IMR-90 (cell line): ENCODE data around the gene MRPL10. TPM values are rescaled to one million over a fixed set of nuclear protein-coding genes. Genes with fewer than 3 reads are reported as not detected.

Experiments used
- ATAC-seq: fragments of 200-7000 bp; cut with Tn5 transposase; 2 replicates; pipeline ENCODE4 v1.9.1; 2020; ENCODE audit warnings: low read depth, mild to moderate bottlenecking, moderate library complexity
- BruUV-seq: library from RNA; stranded (reverse); fragments of 400-500 nt; replicated peaks from 2 replicates; lab custom pipeline; 2021; lab: Mats Ljungman, UMichigan
- CTCF ChIA-PET: fragments of 300-600 bp; formaldehyde crosslinking; extraction: SDS; loops from one replicate; lab custom pipeline; 2021; ENCODE audit warnings: antibody characterized with exemption; lab: Yijun Ruan, JAX
- POLR2A ChIA-PET: fragments of 300-600 bp; sonication (Branson Sonifier 250); formaldehyde crosslinking; loops from one replicate; lab custom pipeline; 2022; ENCODE audit warnings: antibody characterized with exemption; ENCODE audit not compliant: unreplicated experiment; lab: Charles Lee
- DNase-seq: peaks from one replicate; pipeline ENCODE4 v3.0.0; 2013
- H2AFZ ChIP-seq: replicated peaks from 2 replicates; pipeline ENCODE3; 2013; ENCODE audit warnings: low read length, mild to moderate bottlenecking; ENCODE audit not compliant: poor library complexity
- H2AK5ac ChIP-seq: 2 replicates; pipeline ENCODE4 v1.6.1; 2013; ENCODE audit warnings: low read depth, low read length, inconsistent platforms
- H2AK9ac ChIP-seq: replicated peaks from 2 replicates; pipeline ENCODE3; 2013; ENCODE audit warnings: mild to moderate bottlenecking, low read depth, low read length, moderate library complexity; ENCODE audit not compliant: poor library complexity
- H2BK120ac ChIP-seq: 2 replicates; pipeline ENCODE4 v1.6.1; 2013; ENCODE audit warnings: low read depth, low read length, inconsistent platforms
- H2BK15ac ChIP-seq: 3 replicates; pipeline ENCODE4 v1.6.1; 2013; ENCODE audit warnings: low read depth, low read length, inconsistent platforms
- H2BK20ac ChIP-seq: 2 replicates; pipeline ENCODE4 v1.6.1; 2013; ENCODE audit warnings: low read depth, mild to moderate bottlenecking, inconsistent platforms, low read length, moderate library complexity
- H2BK5ac ChIP-seq: 2 replicates; pipeline ENCODE4 v1.6.1; 2013; ENCODE audit warnings: mild to moderate bottlenecking, low read depth, low read length, inconsistent platforms; ENCODE audit not compliant: poor library complexity, severe bottlenecking
- H3K14ac ChIP-seq: replicated peaks from 2 replicates; pipeline ENCODE4 v1.6.1; 2013; ENCODE audit warnings: low read depth, low read length, inconsistent platforms
- H3K18ac ChIP-seq: 2 replicates; pipeline ENCODE4 v1.6.1; 2013; ENCODE audit warnings: low read depth, low read length, control low read depth
- H3K23ac ChIP-seq: 2 replicates; pipeline ENCODE4 v1.6.1; 2013; ENCODE audit warnings: low read depth, low read length, inconsistent platforms
- H3K27ac ChIP-seq: 2 replicates; pipeline ENCODE4 v1.5.1; 2013; ENCODE audit warnings: mild to moderate bottlenecking, control low read depth, low read length; ENCODE audit not compliant: insufficient read depth
- H3K27me3 ChIP-seq: 2 replicates; pipeline ENCODE4 v1.6.1; 2013; ENCODE audit warnings: low read length; ENCODE audit not compliant: control insufficient read depth, insufficient read depth
- H3K36me3 ChIP-seq: 2 replicates; pipeline ENCODE4 v1.6.1; 2013; ENCODE audit warnings: low read length, mixed read lengths; ENCODE audit not compliant: control insufficient read depth, insufficient read depth
- H3K4ac ChIP-seq: 2 replicates; pipeline ENCODE4 v1.6.1; 2013; ENCODE audit warnings: low read depth, low read length, inconsistent platforms
- H3K4me1 ChIP-seq: 2 replicates; pipeline ENCODE4 v1.6.1; 2013; ENCODE audit warnings: low read length, mixed read lengths; ENCODE audit not compliant: control insufficient read depth, insufficient read depth
- H3K4me2 ChIP-seq: 2 replicates; pipeline ENCODE4 v1.6.1; 2013; ENCODE audit warnings: low read depth, mild to moderate bottlenecking, control low read depth, low read length, moderate library complexity
- H3K4me3 ChIP-seq: 2 replicates; pipeline ENCODE4 v1.5.1; 2013; ENCODE audit warnings: low read depth, mild to moderate bottlenecking, control low read depth, low read length, moderate library complexity; ENCODE audit not compliant: insufficient read depth
- H3K56ac ChIP-seq: 2 replicates; pipeline ENCODE4 v1.6.1; 2013; ENCODE audit warnings: low read length, inconsistent platforms; ENCODE audit not compliant: insufficient read depth; ENCODE audit errors: extremely low read depth
- H3K79me1 ChIP-seq, 2 experiments: 2 replicates each; pipeline ENCODE4 v1.6.1; 2013; ENCODE audit warnings: low read length in 2 of 2, inconsistent platforms in 1 of 2, low read depth in 1 of 2
- H3K9ac ChIP-seq: 2 replicates; pipeline ENCODE4 v1.6.1; 2013; ENCODE audit warnings: low read depth, low read length, control low read depth
- H3K9me1 ChIP-seq: 2 replicates; pipeline ENCODE4 v1.6.1; 2013; ENCODE audit warnings: low read length, inconsistent platforms; ENCODE audit not compliant: insufficient read depth
- H3K9me3 ChIP-seq: 2 replicates; pipeline ENCODE4 v1.6.1; 2013; ENCODE audit warnings: low read length; ENCODE audit not compliant: control insufficient read depth, insufficient read depth
- H4K20me1 ChIP-seq: 2 replicates; pipeline ENCODE4 v1.6.1; 2013; ENCODE audit warnings: low read length, inconsistent platforms; ENCODE audit not compliant: insufficient read depth
- H4K5ac ChIP-seq: 2 replicates; pipeline ENCODE4 v1.6.1; 2013; ENCODE audit warnings: mild to moderate bottlenecking, low read depth, low read length, control low read depth
- H4K8ac ChIP-seq, 2 experiments: 2 replicates each; pipeline ENCODE4 v1.6.1; 2013; ENCODE audit warnings: low read depth in 2 of 2, low read length in 2 of 2, control low read depth in 1 of 2, inconsistent platforms in 1 of 2
- H4K91ac ChIP-seq: 2 replicates; pipeline ENCODE4 v1.6.1; 2013; ENCODE audit warnings: low read depth, low read length, inconsistent platforms; ENCODE audit not compliant: insufficient read depth
- BHLHE40 ChIP-seq: fragments of 150-350 bp; IDR thresholded peaks from 2 replicates; pipeline ENCODE4 v1.6.1; 2016; ENCODE audit warnings: mild to moderate bottlenecking, low read depth, low read length
- CEBPB ChIP-seq: IDR thresholded peaks from 2 replicates; pipeline ENCODE4 v1.6.1; 2012; ENCODE audit warnings: low read depth, low read length, improper control_type of control experiment
- ELK1 ChIP-seq: fragments of 150-350 bp; IDR thresholded peaks from 2 replicates; pipeline ENCODE4 v1.6.1; 2016; ENCODE audit warnings: low read depth, mild to moderate bottlenecking, low read length, moderate library complexity, borderline replicate concordance
- FOS ChIP-seq: fragments of 150-350 bp; IDR thresholded peaks from 2 replicates; pipeline ENCODE4 v1.6.1; 2016; ENCODE audit warnings: low read depth, low read length
- MAFK ChIP-seq: IDR thresholded peaks from 2 replicates; pipeline ENCODE4 v1.6.1; 2012; ENCODE audit warnings: low read depth, low read length, improper control_type of control experiment
- MAZ ChIP-seq: IDR thresholded peaks from 2 replicates; pipeline ENCODE4 v1.6.1; 2012; ENCODE audit warnings: low read depth, mild to moderate bottlenecking, low read length, improper control_type of control experiment, moderate library complexity, borderline replicate concordance
- MXI1 ChIP-seq: IDR thresholded peaks from 2 replicates; pipeline ENCODE4 v1.6.1; 2012; ENCODE audit warnings: low read depth, mild to moderate bottlenecking, low read length, moderate library complexity, borderline replicate concordance
- POLR2A ChIP-seq: IDR thresholded peaks from 2 replicates; pipeline ENCODE4 v1.6.1; 2012; ENCODE audit warnings: mild to moderate bottlenecking, low read depth, low read length
- RAD21 ChIP-seq: IDR thresholded peaks from 2 replicates; pipeline ENCODE4 v1.6.1; 2012; ENCODE audit warnings: low read length, improper control_type of control experiment
- RCOR1 ChIP-seq: IDR thresholded peaks from 2 replicates; pipeline ENCODE4 v1.6.1; 2012; ENCODE audit warnings: mild to moderate bottlenecking, low read length, improper control_type of control experiment; ENCODE audit not compliant: insufficient replicate concordance
- RFX5 ChIP-seq: IDR thresholded peaks from 2 replicates; pipeline ENCODE4 v1.8.0; 2012; ENCODE audit warnings: low read depth, mild to moderate bottlenecking, low read length, moderate library complexity
- SMC3 ChIP-seq: fragments of 150-350 bp; IDR thresholded peaks from 2 replicates; pipeline ENCODE4 v1.6.1; 2016; ENCODE audit warnings: low read depth, mild to moderate bottlenecking, antibody characterized with exemption, low read length, moderate library complexity
- USF2 ChIP-seq: fragments of 150-350 bp; IDR thresholded peaks from 2 replicates; pipeline ENCODE4 v1.6.1; 2017; ENCODE audit warnings: mild to moderate bottlenecking, antibody characterized with exemption, low read length, low read depth
- WGBS, 2 experiments: methylation state at CpG; one replicate each; pipeline versions ENCODE4 v1.1.5 to v1.1.7; 2013; ENCODE audit warnings: missing lambda C conversion rate in 2 of 2; ENCODE audit not compliant: insufficient read length in 1 of 2; ENCODE audit errors: extremely low coverage in 2 of 2; 5-methylcytosine and 5-hydroxymethylcytosine counted together
- dilution Hi-C: fragments of 300-500 bp; cut with HindIII; formaldehyde crosslinking; loops from one replicate; pipeline ENCODE4 v1.14.3; 2018; ENCODE audit warnings: low sequenced_read_pairs; ENCODE audit not compliant: unreplicated experiment
- in situ Hi-C: fragments of 300-500 bp; cut with MboI; formaldehyde crosslinking; loops from 3 replicates; pipeline ENCODE4 v1.14.3; 2019; ENCODE audit warnings: low sequenced_read_pairs, inconsistent platforms, mixed read lengths
- intact Hi-C: fragments of 100-400 bp; cut with micrococcal nuclease; formaldehyde crosslinking; loops from 2 replicates; pipeline ENCODE4 v1.10.0; 2022
- polyA plus RNA-seq, 3 experiments: library from polyadenylated mRNA; depleted of rRNA; stranded (reverse); fragments of >200 nt; gene quantifications; 2 replicates each; pipeline ENCODE4 v1.2.3, GENCODE V29; 2012; ENCODE audit warnings: low replicate concordance in 1 of 3
- total RNA-seq: library from RNA; depleted of rRNA; stranded (reverse); fragments of >200 nt; gene quantifications from 2 replicates; pipeline ENCODE4 v1.2.3, GENCODE V29; 2012
- TF ChIP-seq, protein P1 (sequence below): conservative IDR thresholded peaks from 2 replicates; pipeline ENCODE4 v1.5.1; 2012; ENCODE audit warnings: mild to moderate bottlenecking, low read depth, low read length, improper control_type of control experiment

MRPL10 gene
- total and polyA plus RNA-seq, 2 of the 4 experiments (the other 2 are of a cell fraction) = 32.3 to 61.8 TPM

DNA sequence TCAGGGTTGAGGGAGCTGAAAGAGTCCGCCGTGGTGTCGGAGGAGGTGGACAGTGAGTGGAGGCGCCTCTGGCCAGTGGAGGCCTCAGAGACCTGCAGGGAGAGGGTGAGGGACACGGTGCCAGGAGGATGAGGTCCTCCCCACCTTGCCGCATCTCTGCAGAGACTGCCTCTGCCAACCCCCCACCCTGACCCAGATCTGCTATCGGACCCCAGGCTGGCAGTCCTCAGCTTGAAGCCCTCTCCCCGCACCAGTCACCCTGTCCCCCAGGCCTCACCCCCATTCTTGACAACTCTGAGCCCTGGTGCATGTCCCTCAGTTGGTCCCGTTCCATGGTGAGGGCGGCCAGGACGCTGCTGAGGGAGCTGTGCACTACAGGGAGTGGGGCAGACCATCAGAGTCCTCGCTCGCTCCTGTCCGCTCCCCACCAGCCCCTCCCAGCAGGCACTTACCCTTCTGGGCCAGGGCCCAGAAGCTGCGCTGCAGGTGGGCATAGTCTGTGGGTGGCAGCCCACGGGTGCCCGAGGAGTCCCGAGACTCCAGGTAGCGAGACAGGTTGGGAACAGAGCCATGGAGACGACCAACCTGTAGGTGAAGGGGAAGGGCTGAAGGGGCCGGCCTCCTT, 15.1 kb downstream of the MRPL10 start:
- no peak overlapping the region for H2AFZ ChIP-seq
- TF ChIP-seq SMC3 = no peak
- TF ChIP-seq MAZ = no peak
- TF ChIP-seq RAD21 = no peak
- no peak for TF ChIP-seq CEBPB
- no peak for TF ChIP-seq ELK1
- TF ChIP-seq MAFK = no peak
- no peak for TF ChIP-seq POLR2A
- TF ChIP-seq RCOR1 = no peak
- no peak for TF ChIP-seq BHLHE40
- no peak for TF ChIP-seq FOS
- TF ChIP-seq USF2 = no peak
- TF ChIP-seq, protein P1, sequence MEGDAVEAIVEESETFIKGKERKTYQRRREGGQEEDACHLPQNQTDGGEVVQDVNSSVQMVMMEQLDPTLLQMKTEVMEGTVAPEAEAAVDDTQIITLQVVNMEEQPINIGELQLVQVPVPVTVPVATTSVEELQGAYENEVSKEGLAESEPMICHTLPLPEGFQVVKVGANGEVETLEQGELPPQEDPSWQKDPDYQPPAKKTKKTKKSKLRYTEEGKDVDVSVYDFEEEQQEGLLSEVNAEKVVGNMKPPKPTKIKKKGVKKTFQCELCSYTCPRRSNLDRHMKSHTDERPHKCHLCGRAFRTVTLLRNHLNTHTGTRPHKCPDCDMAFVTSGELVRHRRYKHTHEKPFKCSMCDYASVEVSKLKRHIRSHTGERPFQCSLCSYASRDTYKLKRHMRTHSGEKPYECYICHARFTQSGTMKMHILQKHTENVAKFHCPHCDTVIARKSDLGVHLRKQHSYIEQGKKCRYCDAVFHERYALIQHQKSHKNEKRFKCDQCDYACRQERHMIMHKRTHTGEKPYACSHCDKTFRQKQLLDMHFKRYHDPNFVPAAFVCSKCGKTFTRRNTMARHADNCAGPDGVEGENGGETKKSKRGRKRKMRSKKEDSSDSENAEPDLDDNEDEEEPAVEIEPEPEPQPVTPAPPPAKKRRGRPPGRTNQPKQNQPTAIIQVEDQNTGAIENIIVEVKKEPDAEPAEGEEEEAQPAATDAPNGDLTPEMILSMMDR = no peak
- TF ChIP-seq RFX5 = no peak
- TF ChIP-seq MXI1 = no peak
- no CpG with 5 or more reads among the region's 21 CpGs for WGBS, 2 experiments
- no peak overlapping the region for H3K9ac ChIP-seq
- no peaks in the 10 kb centered on the region for H3K9me3 ChIP-seq
- H3K4me3 ChIP-seq = no peak overlapping the region
- ATAC-seq = no peak
- H4K5ac ChIP-seq = no peak overlapping the region
- no peak overlapping the region for H4K91ac ChIP-seq
- H3K4me1 ChIP-seq = peaks cover 2% of the 10 kb centered on the region; the same call in 1 of the 2 replicates
- intact Hi-C loops = no loop called here
- no peak overlapping the region for H3K4ac ChIP-seq
- no peak overlapping the region for H2BK120ac ChIP-seq
- BruUV-seq = no TSS peak
- no peak for DNase-seq
- H3K27me3 ChIP-seq = no peaks in the 10 kb centered on the region
- H2AK9ac ChIP-seq = no peak overlapping the region
- H3K79me1 ChIP-seq = peaks cover 0 to 8% of the 10 kb centered on the region in 2 experiments; a peak in 1 of 4 replicates
- ChIA-PET POLR2A (no interaction called here), CTCF (no interaction called here)
- dilution Hi-C loops = no loop called here
- in situ Hi-C loops = no loop called here
- H4K20me1 ChIP-seq = peaks cover 15% of the 10 kb centered on the region
- no peak overlapping the region for H2BK5ac ChIP-seq
- no peak overlapping the region for H2BK15ac ChIP-seq
- no peak overlapping the region for H3K27ac ChIP-seq
- no peak overlapping the region for H3K14ac ChIP-seq
- H3K18ac ChIP-seq = no peak overlapping the region
- H2AK5ac ChIP-seq = no peak overlapping the region
- no peak overlapping the region for H4K8ac ChIP-seq
- H2BK20ac ChIP-seq = no peak overlapping the region
- H3K56ac ChIP-seq = no peak overlapping the region
- 0 out of 2 replicates have a peak, but pooled peaks cover 4% of the 10 kb centered on the region for H3K9me1 ChIP-seq
- peaks cover 61% of the 10 kb centered on the region for H3K36me3 ChIP-seq
- H3K23ac ChIP-seq = no peak overlapping the region
- no peak overlapping the region for H3K4me2 ChIP-seq
